Peyer's patch (tissue), 4 donors: ENCODE data around the gene MTUS2. TPM values are rescaled to one million over a fixed set of nuclear protein-coding genes. Genes with fewer than 3 reads are reported as not detected.

ENCODE experiments used
- DNase-seq, 3 donors: peaks; one replicate each; pipeline ENCODE4 v3.0.0-alpha.2; 2017 to 2019
- H3K27ac ChIP-seq, 4 donors: fragments of 200-600 bp; sonication (generic); one replicate each; pipeline ENCODE4 v1.5.1; 2016 to 2019
- H3K27me3 ChIP-seq, 2 donors: fragments of 200-600 bp; sonication (generic); one replicate each; pipeline ENCODE4 v1.5.1; 2019
- H3K36me3 ChIP-seq, 3 donors: fragments of 200-600 bp; sonication (generic); one replicate each; pipeline ENCODE4 v1.5.1; 2016 to 2019
- H3K4me1 ChIP-seq, 4 donors: fragments of 200-600 bp; sonication (generic); one replicate each; pipeline ENCODE4 v1.5.1; 2016 to 2019
- H3K4me3 ChIP-seq, 4 donors: fragments of 200-600 bp; sonication (generic); 1 replicate in 3 of 4; 2 replicates in 1 of 4; pipeline ENCODE4 v1.5.1; 2016 to 2019; ENCODE audit warnings: mild to moderate bottlenecking in 1 of 4
- H3K9me3 ChIP-seq, 4 donors: fragments of 200-600 bp; sonication (generic); one replicate each; pipeline ENCODE4 v1.5.1; 2016 to 2019; ENCODE audit warnings: mild to moderate bottlenecking in 1 of 4
- POLR2A ChIP-seq, 2 donors: fragments of 450-650 bp; IDR thresholded peaks; one replicate each; pipeline ENCODE4 v1.5.1; 2017; ENCODE audit warnings: antibody characterized with exemption in 2 of 2, mild to moderate bottlenecking in 2 of 2, moderate library complexity in 2 of 2
- total RNA-seq, 4 donors: library from RNA; depleted of rRNA; stranded (reverse); fragments of >200 nt; gene quantifications; one replicate each; pipeline ENCODE4 v1.1.0, GENCODE V29; 2016
- TF ChIP-seq, protein P1 (sequence below), 6 experiments: fragments of 450-650 bp in 4 of 6; fragments of 200-600 bp in 2 of 6; sonication (generic) in 1 of 6; IDR thresholded peaks; one replicate each; pipeline ENCODE4 v1.5.1; 2017 to 2019; ENCODE audit warnings: antibody characterized with exemption in 6 of 6, mild to moderate bottlenecking in 3 of 6, moderate library complexity in 1 of 6

MTUS2 gene
- total RNA-seq, 4 donors from 2014 or later = 0.13 to 0.28 (median 0.18) TPM; not detected in 1

DNA sequence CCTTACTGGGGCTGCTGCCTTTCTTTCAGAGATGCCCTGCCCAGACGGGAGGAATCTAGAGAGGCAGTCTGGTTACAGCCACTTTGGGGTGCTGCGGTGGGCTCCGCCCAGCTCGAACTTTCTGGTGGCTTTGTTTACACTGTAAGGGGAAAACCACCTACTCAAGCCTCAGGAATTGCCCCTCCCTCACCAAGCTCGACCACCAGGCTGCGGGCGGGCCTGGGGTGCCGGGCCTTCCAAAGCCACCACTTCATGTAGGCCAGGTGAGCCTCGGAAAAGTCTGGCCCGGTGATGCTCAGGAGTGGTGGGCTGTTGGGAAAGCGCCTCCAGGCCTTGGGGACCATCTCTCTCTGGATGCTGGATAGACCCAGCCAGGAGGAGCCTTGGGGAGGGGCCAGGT lies 218.6 kb downstream of the MTUS2 start:
- TF ChIP-seq, protein P1, sequence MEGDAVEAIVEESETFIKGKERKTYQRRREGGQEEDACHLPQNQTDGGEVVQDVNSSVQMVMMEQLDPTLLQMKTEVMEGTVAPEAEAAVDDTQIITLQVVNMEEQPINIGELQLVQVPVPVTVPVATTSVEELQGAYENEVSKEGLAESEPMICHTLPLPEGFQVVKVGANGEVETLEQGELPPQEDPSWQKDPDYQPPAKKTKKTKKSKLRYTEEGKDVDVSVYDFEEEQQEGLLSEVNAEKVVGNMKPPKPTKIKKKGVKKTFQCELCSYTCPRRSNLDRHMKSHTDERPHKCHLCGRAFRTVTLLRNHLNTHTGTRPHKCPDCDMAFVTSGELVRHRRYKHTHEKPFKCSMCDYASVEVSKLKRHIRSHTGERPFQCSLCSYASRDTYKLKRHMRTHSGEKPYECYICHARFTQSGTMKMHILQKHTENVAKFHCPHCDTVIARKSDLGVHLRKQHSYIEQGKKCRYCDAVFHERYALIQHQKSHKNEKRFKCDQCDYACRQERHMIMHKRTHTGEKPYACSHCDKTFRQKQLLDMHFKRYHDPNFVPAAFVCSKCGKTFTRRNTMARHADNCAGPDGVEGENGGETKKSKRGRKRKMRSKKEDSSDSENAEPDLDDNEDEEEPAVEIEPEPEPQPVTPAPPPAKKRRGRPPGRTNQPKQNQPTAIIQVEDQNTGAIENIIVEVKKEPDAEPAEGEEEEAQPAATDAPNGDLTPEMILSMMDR (IDR thresholded peaks at IDR 0.05) = no peak
- no peak for TF ChIP-seq POLR2A (IDR thresholded peaks at IDR 0.05)
- no peak overlapping the region for H3K27ac ChIP-seq
- H3K9me3 ChIP-seq = no peaks in the 10 kb centered on the region
- no peaks in the 10 kb centered on the region for H3K27me3 ChIP-seq
- no peaks in the 10 kb centered on the region for H3K36me3 ChIP-seq
- DNase-seq = no peak
- no peaks in the 10 kb centered on the region for H3K4me1 ChIP-seq
- H3K4me3 ChIP-seq = no peak overlapping the region

DNA sequence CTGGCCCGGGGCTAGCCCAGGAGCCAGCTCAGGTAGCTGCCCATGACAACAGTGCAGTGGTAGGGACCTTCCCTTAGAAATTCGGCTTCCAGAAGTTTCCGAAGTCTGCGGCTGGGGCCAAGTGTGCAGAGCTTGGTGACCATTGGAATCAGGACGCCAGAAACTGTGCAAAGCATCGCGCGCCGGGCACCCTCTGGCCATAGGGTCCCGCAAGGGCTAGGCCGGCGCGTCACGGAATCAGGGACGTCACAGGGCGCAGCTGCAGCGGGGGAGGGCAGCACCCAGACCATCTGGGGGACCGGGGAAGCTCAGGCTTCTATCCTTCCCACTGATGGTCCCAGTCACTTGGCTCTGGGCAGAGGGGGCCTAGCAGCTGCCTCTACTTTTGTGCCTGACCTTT lies 219.1 kb downstream of the MTUS2 start:
- no peak for TF ChIP-seq POLR2A (IDR thresholded peaks at IDR 0.05)
- TF ChIP-seq, protein P1 (IDR thresholded peaks at IDR 0.05) = no peak
- H3K4me1 ChIP-seq = no peaks in the 10 kb centered on the region
- no peaks in the 10 kb centered on the region for H3K36me3 ChIP-seq
- no peak for DNase-seq
- no peaks in the 10 kb centered on the region for H3K27me3 ChIP-seq
- H3K9me3 ChIP-seq = no peaks in the 10 kb centered on the region
- no peak overlapping the region for H3K4me3 ChIP-seq
- H3K27ac ChIP-seq = no peak overlapping the region

DNA sequence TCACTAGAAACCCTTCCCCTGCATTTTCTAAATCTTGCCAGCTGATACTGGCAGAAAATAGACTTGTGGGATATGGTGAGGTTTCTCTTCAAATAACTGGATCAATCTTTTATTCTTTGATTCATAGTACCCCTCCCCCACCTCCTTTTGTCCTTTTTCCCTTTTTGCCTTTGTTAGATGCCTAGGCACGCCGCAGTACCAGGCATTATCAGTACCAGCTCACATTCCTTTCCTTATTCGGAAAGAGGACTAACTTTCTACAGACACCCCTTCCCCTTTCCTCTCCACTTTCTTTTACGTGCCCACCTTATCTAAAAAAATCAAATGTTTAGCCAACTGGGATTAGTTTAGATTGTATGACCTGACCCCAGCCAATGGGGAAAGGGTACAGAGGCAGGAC lies 226.4 kb downstream of the MTUS2 start:
- H3K9me3 ChIP-seq = no peaks in the 10 kb centered on the region
- DNase-seq = no peak
- no peak overlapping the region for H3K27ac ChIP-seq
- no peak for TF ChIP-seq POLR2A (IDR thresholded peaks at IDR 0.05)
- TF ChIP-seq, protein P1 (IDR thresholded peaks at IDR 0.05) = no peak
- no peaks in the 10 kb centered on the region for H3K4me1 ChIP-seq
- no peak overlapping the region for H3K4me3 ChIP-seq
- no peaks in the 10 kb centered on the region for H3K27me3 ChIP-seq
- H3K36me3 ChIP-seq = no peaks in the 10 kb centered on the region

DNA sequence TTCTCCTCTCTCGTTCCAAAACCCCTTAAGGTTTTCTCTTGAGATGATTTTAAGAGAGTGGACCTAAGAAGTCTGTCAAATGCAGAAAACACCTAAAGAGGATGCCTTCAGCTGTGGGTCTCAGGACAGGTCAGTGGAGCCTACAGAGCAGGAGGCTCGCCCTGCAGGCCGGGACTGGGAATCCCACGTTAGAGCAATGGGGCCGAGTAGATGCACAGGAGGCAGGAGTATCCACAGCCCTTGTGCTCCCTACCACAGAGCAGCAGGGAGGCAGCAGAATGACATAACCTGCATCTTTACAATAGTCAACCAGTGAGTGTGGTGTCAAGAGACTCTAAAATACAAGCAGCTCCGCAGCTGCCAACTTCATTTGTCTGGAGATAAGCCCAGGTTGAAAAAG lies 229.4 kb downstream of the MTUS2 start:
- Histone ChIP-seq H3K4me3 (no peak overlapping the region), H3K9me3 (no peaks in the 10 kb centered on the region), H3K27ac (no peak overlapping the region), H3K4me1 (no peaks in the 10 kb centered on the region), H3K27me3 (no peaks in the 10 kb centered on the region), H3K36me3 (no peaks in the 10 kb centered on the region)
- DNase-seq = no peak
- no peak for TF ChIP-seq POLR2A (IDR thresholded peaks at IDR 0.05)
- TF ChIP-seq, protein P1 (IDR thresholded peaks at IDR 0.05) = no peak

DNA sequence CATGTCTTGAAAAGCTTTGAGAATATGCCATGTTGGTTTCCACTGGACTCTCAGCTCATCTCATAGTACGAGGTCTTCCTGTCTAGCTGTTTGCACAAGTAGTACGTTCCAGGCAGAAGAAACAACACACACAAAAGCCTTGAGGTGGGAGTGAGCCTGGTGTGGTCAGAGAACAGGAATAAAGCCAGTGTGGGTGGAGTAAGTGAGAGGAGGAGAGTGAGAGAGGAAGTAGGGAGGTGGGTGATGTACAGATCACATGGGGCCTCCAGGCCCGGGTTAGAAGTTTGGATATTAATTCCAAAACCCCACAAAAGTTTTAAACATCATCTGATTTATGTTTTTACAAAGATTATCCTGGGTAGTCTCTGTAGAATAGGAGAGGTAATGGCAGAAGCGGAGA lies 230.6 kb downstream of the MTUS2 start:
- Histone ChIP-seq H3K27ac (no peak overlapping the region), H3K4me3 (no peak overlapping the region), H3K4me1 (no peaks in the 10 kb centered on the region), H3K36me3 (no peaks in the 10 kb centered on the region), H3K9me3 (no peaks in the 10 kb centered on the region), H3K27me3 (no peaks in the 10 kb centered on the region)
- no peak for DNase-seq
- no peak for TF ChIP-seq POLR2A (IDR thresholded peaks at IDR 0.05)
- TF ChIP-seq, protein P1 (IDR thresholded peaks at IDR 0.05) = no peak

DNA sequence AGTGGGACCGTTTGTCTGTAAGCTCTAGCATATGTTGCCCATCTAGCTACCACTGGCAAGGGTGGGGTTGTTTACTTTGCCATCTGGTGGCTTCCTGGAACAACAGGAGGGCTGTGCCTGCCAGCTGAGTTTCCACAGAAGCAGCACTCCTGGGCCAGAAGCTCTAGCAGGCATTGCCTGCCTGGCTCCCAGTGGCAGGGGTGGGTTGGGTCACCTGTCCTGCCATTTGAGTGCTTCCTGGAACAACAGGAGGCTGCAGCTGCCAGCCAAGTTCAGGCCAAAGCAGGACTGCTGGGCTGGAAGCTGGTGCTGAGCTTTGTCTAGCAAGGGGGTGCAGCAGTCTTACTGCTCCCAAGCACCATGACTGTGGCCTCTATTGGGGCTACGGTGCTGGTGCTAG lies 239.7 kb downstream of the MTUS2 start:
- H3K27ac ChIP-seq = no peak overlapping the region
- no peaks in the 10 kb centered on the region for H3K4me1 ChIP-seq
- H3K36me3 ChIP-seq = no peaks in the 10 kb centered on the region
- no peak overlapping the region for H3K4me3 ChIP-seq
- DNase-seq = no peak
- no peaks in the 10 kb centered on the region for H3K27me3 ChIP-seq
- peaks cover 0 to 8% (median 1%) of the 10 kb centered on the region in 4 donors for H3K9me3 ChIP-seq
- TF ChIP-seq POLR2A (IDR thresholded peaks at IDR 0.05) = no peak
- TF ChIP-seq, protein P1 (IDR thresholded peaks at IDR 0.05) = no peak
